ENCODE data around the gene OSTF1. TPM values are rescaled to one million over a fixed set of nuclear protein-coding genes. Genes with fewer than 3 reads are reported as not detected.

The OSTF1 gene
- total and polyA plus RNA-seq, 2 experiments from 2014 or later: 15.6 to 24.0 TPM

DNA sequence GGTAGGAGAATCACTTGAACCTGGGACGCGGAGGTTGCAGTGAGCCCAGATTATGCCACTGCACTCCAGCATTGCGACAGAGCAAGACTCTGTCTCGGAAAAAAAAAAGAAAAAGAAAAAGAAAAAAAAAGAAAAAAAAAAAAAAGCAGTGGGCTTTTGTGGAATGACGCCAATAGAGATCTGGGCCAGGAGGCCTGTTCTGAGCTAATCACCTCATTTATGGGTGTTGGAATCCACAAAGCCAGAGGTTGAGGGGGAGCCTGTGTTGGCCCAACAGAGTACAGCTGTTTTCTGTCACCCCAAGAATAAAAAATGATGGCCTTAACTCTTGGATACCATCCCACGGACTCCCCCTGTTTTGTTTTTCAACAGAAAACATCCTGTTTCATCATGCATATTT is 18.5 kb downstream of the OSTF1 start:
- TF ChIP-seq CREB1 (CRISPR knock-in tag; IDR thresholded peaks at IDR 0.05; ENCODE audit: low read depth): no peak
- no peak for TF ChIP-seq JUNB (IDR thresholded peaks at IDR 0.05; ENCODE audit: unreplicated experiment)
- Mint-ChIP-seq H3K27ac (no peak overlapping the region), H3K36me3 (ENCODE audit: low read depth) (no peaks in the 10 kb centered on the region), H3K4me3 (no peak overlapping the region), H3K4me1 (no peaks in the 10 kb centered on the region), H3K27me3 (ENCODE audit: insufficient read depth, low read depth, poor library complexity) (no peaks in the 10 kb centered on the region), H3K9me3 (no peaks in the 10 kb centered on the region)
- Histone ChIP-seq H3K27me3 (ENCODE audit: insufficient read depth) (no peaks in the 10 kb centered on the region), H3K4me1 (ENCODE audit: insufficient read depth) (no peaks in the 10 kb centered on the region), H2AFZ (no peak overlapping the region), H3K9me2 (ENCODE audit: insufficient read depth) (no peaks in the 10 kb centered on the region), H3K79me2 (replicated peaks; ENCODE audit: insufficient read depth) (no peaks in the 10 kb centered on the region; the same call in none of the 2 replicates), H3K27ac (ENCODE audit: low read depth) (no peak overlapping the region), H3F3A (replicated peaks; ENCODE audit: low read depth) (no peaks in the 10 kb centered on the region), H4K20me1 (replicated peaks; ENCODE audit: insufficient read depth) (0 out of 2 replicates have a peak, but pooled peaks cover 3% of the 10 kb centered on the region), H3K4me2 (no peak overlapping the region), H3K36me3 (ENCODE audit: insufficient read depth) (no peaks in the 10 kb centered on the region), H3K4me3 (no peak overlapping the region)
- DNase-seq (ENCODE audit: low spot score): no peak
- ATAC-seq: no peak

DNA sequence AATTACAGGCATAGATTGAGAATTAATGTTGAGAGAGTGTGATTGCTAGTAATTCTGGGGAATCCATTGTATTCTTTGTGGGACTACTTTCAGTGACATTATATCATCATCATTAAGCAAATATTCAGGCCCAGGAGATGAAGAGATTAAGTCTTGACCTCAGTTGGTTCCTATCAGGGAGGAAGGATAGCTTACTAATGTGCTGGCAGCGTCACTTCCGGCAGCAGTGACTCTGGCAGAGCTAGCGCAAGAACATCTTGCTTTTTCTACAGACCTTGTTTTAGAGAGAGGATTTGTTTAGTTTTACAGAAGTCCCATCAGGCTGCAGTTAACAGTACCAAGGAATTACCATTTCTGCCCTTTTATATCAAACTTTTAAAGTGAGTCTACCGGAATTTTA is 20.3 kb downstream of the OSTF1 start:
- no peak overlapping the region for H3K27ac ChIP-seq (ENCODE audit: low read depth)
- no peaks in the 10 kb centered on the region for H3K36me3 ChIP-seq (ENCODE audit: insufficient read depth)
- no peaks in the 10 kb centered on the region for H3K4me1 ChIP-seq (ENCODE audit: insufficient read depth)
- H3K9me2 ChIP-seq (ENCODE audit: insufficient read depth): no peaks in the 10 kb centered on the region
- H3F3A ChIP-seq (replicated peaks; ENCODE audit: low read depth): no peaks in the 10 kb centered on the region
- Mint-ChIP-seq H3K4me3 (no peak overlapping the region), H3K27ac (no peak overlapping the region), H3K4me1 (peaks cover 2% of the 10 kb centered on the region; the same call in 1 of the 3 replicates), H3K27me3 (ENCODE audit: insufficient read depth, low read depth, poor library complexity) (no peaks in the 10 kb centered on the region), H3K36me3 (ENCODE audit: low read depth) (no peaks in the 10 kb centered on the region), H3K9me3 (no peaks in the 10 kb centered on the region)
- no peaks in the 10 kb centered on the region; the same call in none of the 2 replicates for H3K79me2 ChIP-seq (replicated peaks; ENCODE audit: insufficient read depth)
- H4K20me1 ChIP-seq (replicated peaks; ENCODE audit: insufficient read depth): peaks cover 3% of the 10 kb centered on the region; the same call in 1 of the 2 replicates
- H3K27me3 ChIP-seq (ENCODE audit: insufficient read depth): no peaks in the 10 kb centered on the region
- H2AFZ ChIP-seq: no peak overlapping the region
- no peak overlapping the region for H3K4me2 ChIP-seq
- no peak for DNase-seq (ENCODE audit: low spot score)
- no peak overlapping the region for H3K4me3 ChIP-seq
- ATAC-seq: no peak
- TF ChIP-seq EZH2phosphoT487 (IDR thresholded peaks at IDR 0.05; ENCODE audit: unreplicated experiment) (no peak), CREB1 (CRISPR knock-in tag; IDR thresholded peaks at IDR 0.05; ENCODE audit: low read depth) (no peak), ZNF331 (CRISPR knock-in tag; IDR thresholded peaks at IDR 0.05; ENCODE audit: low read depth) (no peak), NANOG (IDR thresholded peaks at IDR 0.05; ENCODE audit: borderline replicate concordance) (no peak), ETS1 (IDR thresholded peaks at IDR 0.05) (no peak), ZNF462 (CRISPR knock-in tag; IDR thresholded peaks at IDR 0.05) (no peak), POLR2AphosphoS5 (IDR thresholded peaks at IDR 0.05; ENCODE audit: low read depth) (no peak), JUNB (IDR thresholded peaks at IDR 0.05; ENCODE audit: unreplicated experiment) (no peak), ZNF114 (CRISPR knock-in tag; IDR thresholded peaks at IDR 0.05) (no peak), EZH2 (IDR thresholded peaks at IDR 0.05; ENCODE audit: low read depth, unreplicated experiment) (no peak), STAT1 (IDR thresholded peaks at IDR 0.05; ENCODE audit: unreplicated experiment) (no peak)
- TF ChIP-seq, protein P1, sequence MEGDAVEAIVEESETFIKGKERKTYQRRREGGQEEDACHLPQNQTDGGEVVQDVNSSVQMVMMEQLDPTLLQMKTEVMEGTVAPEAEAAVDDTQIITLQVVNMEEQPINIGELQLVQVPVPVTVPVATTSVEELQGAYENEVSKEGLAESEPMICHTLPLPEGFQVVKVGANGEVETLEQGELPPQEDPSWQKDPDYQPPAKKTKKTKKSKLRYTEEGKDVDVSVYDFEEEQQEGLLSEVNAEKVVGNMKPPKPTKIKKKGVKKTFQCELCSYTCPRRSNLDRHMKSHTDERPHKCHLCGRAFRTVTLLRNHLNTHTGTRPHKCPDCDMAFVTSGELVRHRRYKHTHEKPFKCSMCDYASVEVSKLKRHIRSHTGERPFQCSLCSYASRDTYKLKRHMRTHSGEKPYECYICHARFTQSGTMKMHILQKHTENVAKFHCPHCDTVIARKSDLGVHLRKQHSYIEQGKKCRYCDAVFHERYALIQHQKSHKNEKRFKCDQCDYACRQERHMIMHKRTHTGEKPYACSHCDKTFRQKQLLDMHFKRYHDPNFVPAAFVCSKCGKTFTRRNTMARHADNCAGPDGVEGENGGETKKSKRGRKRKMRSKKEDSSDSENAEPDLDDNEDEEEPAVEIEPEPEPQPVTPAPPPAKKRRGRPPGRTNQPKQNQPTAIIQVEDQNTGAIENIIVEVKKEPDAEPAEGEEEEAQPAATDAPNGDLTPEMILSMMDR (conservative IDR thresholded peaks at IDR 0.05; ENCODE audit: low read depth in 2 of 2): no peak
